Middle frontal gyrus (tissue), 1 donor: ENCODE results near the gene SLC8A2.

Source experiments
- DNase-seq: peaks from one replicate; pipeline ENCODE4 v3.0.0-alpha.2; 2015; ENCODE audit warnings: low spot score; ENCODE audit errors: extremely low spot score

SLC8A2 gene, protein sequence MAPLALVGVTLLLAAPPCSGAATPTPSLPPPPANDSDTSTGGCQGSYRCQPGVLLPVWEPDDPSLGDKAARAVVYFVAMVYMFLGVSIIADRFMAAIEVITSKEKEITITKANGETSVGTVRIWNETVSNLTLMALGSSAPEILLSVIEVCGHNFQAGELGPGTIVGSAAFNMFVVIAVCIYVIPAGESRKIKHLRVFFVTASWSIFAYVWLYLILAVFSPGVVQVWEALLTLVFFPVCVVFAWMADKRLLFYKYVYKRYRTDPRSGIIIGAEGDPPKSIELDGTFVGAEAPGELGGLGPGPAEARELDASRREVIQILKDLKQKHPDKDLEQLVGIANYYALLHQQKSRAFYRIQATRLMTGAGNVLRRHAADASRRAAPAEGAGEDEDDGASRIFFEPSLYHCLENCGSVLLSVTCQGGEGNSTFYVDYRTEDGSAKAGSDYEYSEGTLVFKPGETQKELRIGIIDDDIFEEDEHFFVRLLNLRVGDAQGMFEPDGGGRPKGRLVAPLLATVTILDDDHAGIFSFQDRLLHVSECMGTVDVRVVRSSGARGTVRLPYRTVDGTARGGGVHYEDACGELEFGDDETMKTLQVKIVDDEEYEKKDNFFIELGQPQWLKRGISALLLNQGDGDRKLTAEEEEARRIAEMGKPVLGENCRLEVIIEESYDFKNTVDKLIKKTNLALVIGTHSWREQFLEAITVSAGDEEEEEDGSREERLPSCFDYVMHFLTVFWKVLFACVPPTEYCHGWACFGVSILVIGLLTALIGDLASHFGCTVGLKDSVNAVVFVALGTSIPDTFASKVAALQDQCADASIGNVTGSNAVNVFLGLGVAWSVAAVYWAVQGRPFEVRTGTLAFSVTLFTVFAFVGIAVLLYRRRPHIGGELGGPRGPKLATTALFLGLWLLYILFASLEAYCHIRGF

GRCh38 chr19:47471733-47472457, at the start of gene SLC8A2:
SLC8A2 (minus strand) TSS chr19:47471893; CDS start chr19:47466403, 5,490 bp downstream.
- no peak for DNase-seq

GRCh38 chr19:47520839-47521238, 49.1 kb upstream of the SLC8A2 start:
- no peak for DNase-seq

DNA sequence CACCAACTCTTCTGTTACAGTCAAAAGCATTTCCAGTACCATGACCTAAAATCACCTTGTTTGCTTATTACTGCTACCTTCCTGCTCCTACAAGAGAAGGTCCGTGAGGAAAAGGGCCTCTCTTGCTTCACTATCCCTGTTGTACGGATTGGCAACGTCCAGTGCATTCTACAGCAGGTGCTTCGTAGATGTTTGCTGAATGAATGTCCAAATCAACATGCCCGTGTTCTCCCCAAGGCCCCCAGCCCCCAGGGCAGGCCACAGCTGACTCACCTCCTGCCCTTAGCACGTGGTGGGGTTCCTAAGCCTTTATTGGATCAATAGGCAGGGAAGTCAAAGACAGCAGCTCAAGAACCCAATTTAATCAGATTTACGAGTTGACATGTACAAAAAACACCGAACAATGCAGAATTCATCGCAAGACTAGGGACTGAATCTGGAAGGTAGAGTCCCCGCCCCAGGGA, 48.7 kb upstream of the SLC8A2 start:
- no peak for DNase-seq

DNA sequence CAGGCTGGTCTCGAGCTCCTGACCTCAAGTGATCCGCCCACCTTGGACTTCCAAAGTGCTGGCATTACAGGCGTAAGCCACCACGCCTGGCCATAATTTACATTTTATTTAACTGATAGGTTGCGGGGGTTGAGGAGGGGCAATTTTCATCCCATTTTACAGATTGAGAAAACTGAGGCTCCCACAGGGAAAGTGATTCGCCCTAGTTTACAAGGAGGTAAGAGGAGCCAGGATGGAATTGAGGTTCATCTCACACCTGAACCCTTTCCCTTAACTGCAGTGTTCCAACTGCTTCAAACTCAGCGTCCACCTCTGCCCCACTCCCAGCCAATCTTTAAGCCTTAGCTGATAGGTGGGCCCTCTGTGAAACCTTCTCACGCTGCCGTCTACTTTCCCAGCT, 47.2 kb upstream of the SLC8A2 start:
- no peak for DNase-seq

- DNase-seq = no peak
These were observed 46.4 kb upstream of the SLC8A2 start for GRCh38 chr19:47518139-47518538.

- peak; percentile 100 for DNase-seq
These were observed 43.3 kb upstream of the SLC8A2 start, which contains the start of gene NAPA for GRCh38 chr19:47514869-47515588. NAPA (minus strand) TSS chr19:47515063; CDS start chr19:47514940, 123 bp downstream.

GRCh38 chr19:47514151-47514868, 42.6 kb upstream of the SLC8A2 start:
- no peak for DNase-seq

GRCh38 chr19:47512948-47513319, 41.2 kb upstream of the SLC8A2 start:
- no peak for DNase-seq

DNA sequence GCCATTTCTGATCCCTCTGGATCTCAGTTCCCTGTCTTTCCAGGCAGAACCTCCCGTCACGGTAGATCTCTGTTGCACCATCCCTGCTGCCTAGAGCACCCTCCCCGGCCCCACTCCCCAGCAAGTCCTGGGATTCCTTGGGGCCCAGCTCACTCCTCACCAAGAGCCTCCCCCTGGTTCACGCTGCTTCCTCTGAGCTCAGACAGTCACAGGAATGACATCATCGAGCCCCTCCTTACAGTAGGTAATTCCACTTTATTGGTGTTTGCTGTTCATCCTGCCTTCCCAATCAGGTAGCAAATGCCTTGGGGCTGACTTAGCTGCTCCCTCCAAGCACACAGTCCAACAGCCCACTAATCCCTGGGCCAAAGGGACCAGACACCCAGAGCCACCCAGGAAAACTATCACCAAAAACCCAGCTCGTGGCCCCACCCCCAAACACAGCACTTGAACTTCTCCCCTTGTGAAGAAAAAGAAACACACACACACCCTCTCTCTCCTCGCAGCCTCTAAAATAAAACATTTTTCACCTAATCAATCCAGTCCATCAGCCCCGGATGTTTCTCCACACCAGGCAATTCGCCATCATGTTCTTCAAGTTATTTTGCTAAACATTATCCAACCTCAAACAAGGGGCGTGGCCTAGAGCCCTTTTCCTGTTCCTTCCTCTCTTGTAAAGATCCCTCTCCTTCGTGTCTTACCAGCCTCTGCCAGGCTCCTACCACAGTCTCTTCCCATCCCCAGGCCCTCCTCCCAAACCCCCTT, 40.7 kb upstream of the SLC8A2 start:
- DNase-seq = no peak

GRCh38 chr19:47511681-47512080, 40.0 kb upstream of the SLC8A2 start:
- no peak for DNase-seq

- DNase-seq = no peak
These were observed 39.4 kb upstream of the SLC8A2 start for GRCh38 chr19:47511128-47511517.

DNA sequence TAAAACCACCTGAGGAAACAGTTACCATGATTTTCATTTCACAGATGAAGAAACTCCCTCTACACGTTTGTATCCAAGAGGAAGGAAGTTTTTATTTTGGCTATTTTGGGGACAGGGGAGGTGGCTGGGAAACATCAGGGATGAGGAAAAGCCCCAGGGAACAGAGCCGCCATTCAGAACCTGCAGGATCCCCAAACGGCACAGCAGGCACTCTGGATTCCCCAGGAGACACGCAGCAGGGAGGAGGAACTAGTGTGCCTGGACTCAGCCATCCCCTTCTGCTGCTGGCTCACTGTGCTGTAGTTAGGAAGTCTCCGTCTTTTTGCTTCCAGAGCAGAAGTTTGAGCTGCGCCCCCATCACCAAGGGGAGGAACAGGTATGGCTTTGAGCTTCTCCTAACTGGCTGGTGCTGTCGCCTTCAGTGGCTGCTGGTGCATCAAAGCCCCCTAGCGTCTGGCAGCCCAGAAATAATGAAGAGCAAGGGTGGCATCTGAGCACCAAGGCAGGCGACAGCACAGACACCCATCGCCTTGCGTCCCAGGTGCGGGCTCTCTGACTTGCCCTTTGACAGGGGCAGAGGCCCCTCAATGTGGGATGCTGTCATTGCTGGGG, 38.9 kb upstream of the SLC8A2 start:
- no peak for DNase-seq

DNA sequence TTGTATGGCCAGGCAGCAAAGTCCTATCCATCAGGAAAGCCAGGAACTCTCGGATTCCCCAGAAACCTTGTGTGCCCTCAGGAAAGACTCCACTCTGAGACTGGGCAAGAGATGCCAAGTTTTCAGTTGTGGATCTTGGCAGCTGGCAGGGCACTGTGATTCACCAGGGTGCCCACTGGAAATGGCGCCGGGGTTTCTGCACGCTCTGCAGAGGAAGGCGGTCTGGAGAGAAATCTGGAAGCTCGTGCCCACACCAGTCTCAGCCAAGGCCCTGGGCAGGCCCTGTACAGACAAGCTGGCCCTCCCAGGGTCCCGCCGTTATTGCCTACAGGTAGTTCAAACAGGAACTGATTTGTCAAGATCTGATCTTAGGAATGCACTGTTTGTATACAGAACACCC, 38.3 kb upstream of the SLC8A2 start:
- DNase-seq = no peak

- no peak for DNase-seq
These were observed 37.6 kb upstream of the SLC8A2 start for GRCh38 chr19:47509170-47509847.

DNA sequence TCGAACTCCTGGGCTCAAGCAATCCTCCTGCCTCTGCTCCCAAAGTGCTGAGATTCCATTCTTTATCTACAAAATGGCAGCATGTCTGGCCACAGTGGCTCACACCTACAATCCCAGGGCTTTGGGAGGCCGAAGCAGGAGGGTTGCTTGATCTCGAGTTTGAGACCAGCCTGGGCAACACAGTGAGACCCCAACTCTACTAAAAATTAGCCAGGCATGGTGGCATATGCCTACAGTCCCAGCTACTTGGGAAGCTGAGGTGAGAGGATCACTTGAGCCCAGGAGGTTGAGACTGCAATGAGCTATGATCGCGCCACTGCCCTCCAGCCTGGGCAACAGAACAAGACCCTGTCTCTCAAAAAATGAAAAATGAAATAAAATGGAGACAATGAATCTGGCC, 37.0 kb upstream of the SLC8A2 start:
- no peak for DNase-seq

DNA sequence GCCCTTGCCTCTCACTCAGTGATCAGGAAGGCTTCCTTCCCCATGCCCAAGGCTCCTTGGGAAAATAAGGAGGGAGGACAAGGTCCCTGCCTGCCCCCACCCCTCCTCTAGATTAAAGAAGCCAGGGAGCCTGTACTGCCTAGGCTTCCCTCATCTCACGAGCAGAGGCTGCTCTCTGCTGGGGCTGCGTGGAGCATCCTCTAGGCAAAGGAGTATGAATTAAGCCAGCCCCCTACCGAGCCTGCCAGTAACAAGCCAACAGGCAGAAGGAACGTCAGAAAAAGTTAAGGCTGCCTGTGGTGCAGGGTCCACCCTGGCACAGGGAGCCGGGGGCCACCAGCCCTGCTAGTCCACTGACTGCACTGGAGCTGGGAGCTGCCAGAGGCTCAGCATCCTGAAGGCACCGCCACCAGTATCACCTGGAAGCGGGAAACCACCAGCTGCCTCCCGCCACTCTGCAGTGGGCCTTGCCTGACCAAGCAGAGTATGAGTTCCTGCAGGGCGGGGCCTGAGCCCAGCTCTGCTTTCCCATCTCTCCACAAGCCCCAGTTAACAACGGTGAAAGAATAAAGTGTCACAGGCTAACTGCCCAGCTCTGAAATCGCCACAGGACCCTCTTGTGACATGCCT, 36.3 kb upstream of the SLC8A2 start:
- no peak for DNase-seq

GRCh38 chr19:47507012-47507411, 35.3 kb upstream of the SLC8A2 start:
- DNase-seq = no peak

DNA sequence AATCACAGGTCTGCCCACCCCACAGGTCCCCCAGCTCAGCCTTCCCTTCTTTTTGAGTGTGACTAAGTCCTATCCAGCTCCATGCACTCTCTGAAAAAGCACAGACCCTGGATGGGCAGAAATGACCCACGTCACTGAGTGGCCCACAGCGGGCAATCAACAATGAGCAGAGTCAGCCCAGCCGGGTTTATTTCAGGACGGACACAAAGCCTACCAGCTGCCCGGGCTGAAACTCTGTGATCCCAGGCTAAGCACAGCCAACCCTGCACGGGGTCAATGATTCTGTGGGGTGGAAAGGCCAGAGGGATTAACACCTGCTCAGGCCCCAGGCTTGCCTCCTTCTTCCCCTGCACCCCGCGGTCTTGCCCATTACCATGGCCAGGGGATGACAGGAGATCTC, 34.8 kb upstream of the SLC8A2 start:
- DNase-seq = no peak
